K562 (cell line): ENCODE data around the gene ITSN2. TPM values are rescaled to one million over a fixed set of nuclear protein-coding genes. Genes with fewer than 3 reads are reported as not detected.

ENCODE experiments used
- EP400 ChIP-seq: fragments of 450-650 bp; IDR thresholded peaks from 2 replicates; pipeline ENCODE4 v1.6.1; 2017; ENCODE audit warnings: antibody characterized with exemption, mild to moderate bottlenecking, moderate library complexity
- FUS ChIP-seq: fragments of 200-400 bp; formaldehyde crosslinking; optimal IDR thresholded peaks from 2 replicates; pipeline ENCODE3; 2017; ENCODE audit warnings: low read depth, low read length
- GATAD2B ChIP-seq: fragments of 450-650 bp; IDR thresholded peaks from 2 replicates; pipeline ENCODE4 v1.6.1; 2017; ENCODE audit warnings: mild to moderate bottlenecking, borderline replicate concordance
- KAT7 ChIP-seq: sonication (generic); formaldehyde crosslinking; IDR thresholded peaks from 2 replicates; pipeline ENCODE4 v1.8.0; 2022; ENCODE audit warnings: missing genetic modification reagents, mild to moderate bottlenecking, borderline replicate concordance
- NCOA6 ChIP-seq: fragments of 450-650 bp; IDR thresholded peaks from 2 replicates; pipeline ENCODE4 v1.6.1; 2017; ENCODE audit warnings: mild to moderate bottlenecking
- NFRKB ChIP-seq: fragments of 450-650 bp; IDR thresholded peaks from 2 replicates; pipeline ENCODE4 v1.6.1; 2016; ENCODE audit warnings: low read depth
- RBBP5 ChIP-seq: fragments of 200-600 bp; sonication (generic); IDR thresholded peaks from 2 replicates; pipeline ENCODE4 v1.6.1; 2012; ENCODE audit warnings: borderline replicate concordance, mild to moderate bottlenecking, low read length, control low read depth, inconsistent platforms; ENCODE audit not compliant: insufficient read depth, poor library complexity, severe bottlenecking
- RBM22 ChIP-seq: fragments of 200-400 bp; formaldehyde crosslinking; IDR thresholded peaks from 2 replicates; pipeline ENCODE4 v1.6.1; 2018; ENCODE audit warnings: low read length, low read depth; ENCODE audit not compliant: poor library complexity, severe bottlenecking
- TFAP4 ChIP-seq: sonication (generic); formaldehyde crosslinking; IDR thresholded peaks from 2 replicates; pipeline ENCODE4 v1.8.0; 2022; ENCODE audit warnings: missing genetic modification reagents, mild to moderate bottlenecking, moderate library complexity, borderline replicate concordance
- ZBTB11 ChIP-seq, 3 experiments: fragments of 200-800 bp in 1 of 3; fragments of 250-450 bp in 1 of 3; fragments of 450-650 bp in 1 of 3; sonication (Bioruptor Pico) in 1 of 3; sonication (Bioruptor generic) in 1 of 3; formaldehyde crosslinking in 1 of 3; IDR thresholded peaks; 2 replicates each; pipeline versions ENCODE4 v1.6.1 to v1.8.0; 2016 to 2022; ENCODE audit warnings: mild to moderate bottlenecking in 2 of 3, missing genetic modification characterization in 2 of 3, missing compliant biosample characterization in 1 of 3, moderate library complexity in 1 of 3
- ZFP30 ChIP-seq: fragments of 250-450 bp; sonication (Bioruptor Pico); IDR thresholded peaks from 2 replicates; pipeline ENCODE4 v1.8.0; 2022; ENCODE audit warnings: moderate library complexity, mild to moderate bottlenecking, inconsistent platforms, borderline replicate concordance
- ZNF282 ChIP-seq: sonication (generic); formaldehyde crosslinking; IDR thresholded peaks from 2 replicates; pipeline ENCODE4 v1.8.1; 2023; ENCODE audit warnings: missing genetic modification reagents
- ZNF316 ChIP-seq: fragments of 450-650 bp; IDR thresholded peaks from 2 replicates; pipeline ENCODE4 v1.6.1; 2016
- ZNF740 ChIP-seq, 3 experiments: fragments of 200-800 bp in 1 of 3; sonication (Bioruptor generic) in 1 of 3; sonication (generic) in 1 of 3; formaldehyde crosslinking in 1 of 3; IDR thresholded peaks; 2 replicates each; pipeline versions ENCODE4 v1.6.1 to v1.8.0; 2016 to 2022; ENCODE audit warnings: mild to moderate bottlenecking in 2 of 3, missing compliant biosample characterization in 2 of 3, missing genetic modification characterization in 2 of 3, missing genetic modification reagents in 1 of 3
- polyA plus RNA-seq, 8 experiments: library from polyadenylated mRNA; depleted of rRNA in 4 of 8; stranded (reverse) in 5 of 8; unstranded in 3 of 8; fragments of >200 nt; fragmentation: Nextera tagmentation in 2 of 8; fragmentation: Illumina TruSeq in 1 of 8; extraction: Ambion mirVana in 2 of 8; extraction: Trizol in 1 of 8; gene quantifications; 2 replicates each; pipeline versions ENCODE4 v1.2.1 to v1.2.3, GENCODE V29; 2011 to 2014; ENCODE audit warnings: inconsistent platforms in 1 of 8, missing spikeins in 1 of 8
- total RNA-seq, 7 experiments: library from RNA; depleted of rRNA in 6 of 7; stranded (reverse); fragments of >200 nt in 6 of 7; fragmentation: Illumina TruSeq in 2 of 7; extraction: Trizol in 2 of 7; gene quantifications; 2 replicates each; pipeline versions ENCODE4 v1.2.1 to v1.2.3, GENCODE V29; 2011 to 2021; ENCODE audit warnings: low replicate concordance in 1 of 7
- TF ChIP-seq, protein P1 (sequence below): fragments of 250-450 bp; sonication (Bioruptor Pico); IDR thresholded peaks from 2 replicates; pipeline ENCODE4 v1.4.0; 2020; ENCODE audit warnings: mild to moderate bottlenecking
- TF ChIP-seq, protein P2 (sequence below): sonication (generic); formaldehyde crosslinking; IDR thresholded peaks from 2 replicates; pipeline ENCODE4 v1.8.0; 2022; ENCODE audit warnings: mild to moderate bottlenecking, missing genetic modification reagents

The ITSN2 gene
- total and polyA plus RNA-seq, 9 of the 15 experiments (the other 6 are each of a cell fraction or from before 2014, with no cell fraction given), result 6.6 to 19.9 (median 15.2) TPM

- TF ChIP-seq, protein P1, sequence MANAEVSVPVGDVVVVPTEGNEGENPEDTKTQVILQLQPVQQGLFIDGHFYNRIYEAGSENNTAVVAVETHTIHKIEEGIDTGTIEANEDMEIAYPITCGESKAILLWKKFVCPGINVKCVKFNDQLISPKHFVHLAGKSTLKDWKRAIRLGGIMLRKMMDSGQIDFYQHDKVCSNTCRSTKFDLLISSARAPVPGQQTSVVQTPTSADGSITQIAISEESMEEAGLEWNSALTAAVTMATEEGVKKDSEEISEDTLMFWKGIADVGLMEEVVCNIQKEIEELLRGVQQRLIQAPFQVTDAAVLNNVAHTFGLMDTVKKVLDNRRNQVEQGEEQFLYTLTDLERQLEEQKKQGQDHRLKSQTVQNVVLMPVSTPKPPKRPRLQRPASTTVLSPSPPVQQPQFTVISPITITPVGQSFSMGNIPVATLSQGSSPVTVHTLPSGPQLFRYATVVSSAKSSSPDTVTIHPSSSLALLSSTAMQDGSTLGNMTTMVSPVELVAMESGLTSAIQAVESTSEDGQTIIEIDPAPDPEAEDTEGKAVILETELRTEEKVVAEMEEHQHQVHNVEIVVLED, result peak; percentile 61; the same call in 1 of the 2 replicates
- peak in 1 of 3 experiments; percentile 45; a peak in 1 of 6 replicates for TF ChIP-seq ZBTB11 (CRISPR knock-in tag; IDR thresholded peaks at IDR 0.05)
- peak; percentile 72; the same call in 1 of the 2 replicates for TF ChIP-seq NCOA6
- no peak for TF ChIP-seq ZFP30 (CRISPR knock-in tag)
- 0 out of 2 replicates have a peak, but pooled peaks have one; percentile 60 for TF ChIP-seq KAT7
- peak; percentile 73; the same call in 1 of the 2 replicates for TF ChIP-seq TFAP4 (CRISPR knock-in tag)
- peak; percentile 72; the same call in 1 of the 2 replicates for TF ChIP-seq GATAD2B
- TF ChIP-seq, protein P2, sequence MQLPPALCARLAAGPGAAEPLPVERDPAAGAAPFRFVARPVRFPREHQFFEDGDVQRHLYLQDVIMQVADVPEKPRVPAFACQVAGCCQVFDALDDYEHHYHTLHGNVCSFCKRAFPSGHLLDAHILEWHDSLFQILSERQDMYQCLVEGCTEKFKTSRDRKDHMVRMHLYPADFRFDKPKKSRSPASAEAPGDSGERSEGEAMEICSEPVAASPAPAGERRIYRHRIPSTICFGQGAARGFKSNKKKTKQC (CRISPR knock-in tag), result 0 out of 2 replicates have a peak, but pooled peaks have one; percentile 16
- TF ChIP-seq ZNF740 (CRISPR knock-in tag; IDR thresholded peaks at IDR 0.05), result peak; percentile 88
- TF ChIP-seq ZNF740 (tag; IDR thresholded peaks at IDR 0.05), result peak in 1 of 2 experiments; percentile 42; a peak in 1 of 4 replicates
- TF ChIP-seq ZNF316, result no peak
- peak; percentile 59 for TF ChIP-seq FUS
- peak; percentile 91 for TF ChIP-seq RBBP5
- peak; percentile 14; the same call in 1 of the 2 replicates for TF ChIP-seq EP400
- peak; percentile 44 for TF ChIP-seq RBM22
- TF ChIP-seq NFRKB, result peak; percentile 68; the same call in 1 of the 2 replicates
- 0 out of 2 replicates have a peak, but pooled peaks have one; percentile 32 for TF ChIP-seq ZNF282 (CRISPR knock-in tag)
These were observed at the start of gene ITSN2 (continued) for GRCh38 chr2:24360050-24360962.
